IPS-NIHi7 (cell line): ENCODE results near the gene SAP30BP.

Experiments used
- DNase-seq: peaks from one replicate; pipeline ENCODE4 v3.0.0; 2012; ENCODE audit warnings: mixed read lengths; ENCODE audit errors: extremely low spot score

Gene SAP30BP

DNA sequence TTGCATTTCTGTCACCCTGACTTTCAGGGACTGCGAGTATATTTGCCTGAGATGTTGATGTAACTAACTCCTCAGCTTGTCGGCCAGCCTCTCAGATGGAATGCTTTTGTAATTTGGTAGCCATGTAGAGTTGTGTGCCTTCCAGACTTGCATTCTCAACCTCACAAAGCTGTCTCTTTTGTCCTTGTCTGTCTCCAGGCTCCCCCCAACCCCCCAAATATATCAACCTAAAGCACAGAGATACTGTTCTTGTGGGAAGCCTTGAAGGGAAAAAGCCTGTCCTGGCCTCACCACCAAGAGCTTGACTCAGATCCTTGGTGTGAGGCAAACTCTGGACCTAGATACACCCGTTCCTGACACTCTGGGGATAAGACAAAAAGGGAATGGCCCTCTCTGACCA lies 18.4 kb downstream of the SAP30BP start:
- no peak for DNase-seq

GRCh38 chr17:75688209-75688825 lies 21.2 kb downstream of the SAP30BP start:
- DNase-seq: no peak

- no peak for DNase-seq
These were observed 22.3 kb downstream of the SAP30BP start for GRCh38 chr17:75689441-75689873.

- DNase-seq: no peak
These were observed 24.2 kb downstream of the SAP30BP start for GRCh38 chr17:75691371-75691791.

DNA sequence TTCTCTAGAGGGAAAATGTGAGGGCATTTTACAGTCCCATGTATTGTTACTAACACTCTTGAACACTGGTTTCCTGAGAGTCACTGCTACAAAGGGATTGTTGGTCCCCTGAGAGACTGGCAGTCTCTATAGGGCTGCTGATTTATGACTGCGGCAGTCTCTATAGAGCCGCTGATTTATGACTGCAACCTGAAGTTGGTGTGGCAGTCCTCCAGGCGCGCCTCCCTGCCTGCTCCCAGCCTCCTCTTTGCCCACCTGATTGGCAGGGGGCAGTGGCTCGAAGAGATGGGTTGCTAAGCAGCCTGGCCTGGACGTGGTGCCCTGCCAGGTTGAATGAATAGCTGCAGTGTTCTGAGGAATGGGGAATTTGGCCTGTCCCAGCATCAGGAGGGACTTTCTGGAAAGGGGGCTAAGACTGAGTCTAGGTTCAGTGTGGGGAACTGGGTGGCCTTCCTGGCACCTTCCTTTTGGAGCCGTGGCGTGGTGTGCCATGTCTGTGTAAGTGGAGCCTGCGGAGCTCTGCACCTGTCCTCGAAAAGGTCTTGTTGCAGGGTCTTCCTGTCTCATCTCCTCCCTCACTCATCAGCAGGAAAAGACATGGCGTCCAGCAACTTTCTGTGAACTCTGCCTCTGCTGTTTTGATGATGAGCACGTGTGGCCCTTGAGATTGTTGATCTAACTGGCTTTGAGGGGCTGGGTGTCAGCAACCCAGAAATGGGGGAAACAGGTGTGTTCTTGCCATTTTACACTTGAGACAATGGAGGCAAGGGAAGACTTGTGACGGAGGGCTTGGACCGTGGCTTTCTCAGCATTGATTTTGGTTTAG lies 24.9 kb downstream of the SAP30BP start:
- no peak for DNase-seq

DNA sequence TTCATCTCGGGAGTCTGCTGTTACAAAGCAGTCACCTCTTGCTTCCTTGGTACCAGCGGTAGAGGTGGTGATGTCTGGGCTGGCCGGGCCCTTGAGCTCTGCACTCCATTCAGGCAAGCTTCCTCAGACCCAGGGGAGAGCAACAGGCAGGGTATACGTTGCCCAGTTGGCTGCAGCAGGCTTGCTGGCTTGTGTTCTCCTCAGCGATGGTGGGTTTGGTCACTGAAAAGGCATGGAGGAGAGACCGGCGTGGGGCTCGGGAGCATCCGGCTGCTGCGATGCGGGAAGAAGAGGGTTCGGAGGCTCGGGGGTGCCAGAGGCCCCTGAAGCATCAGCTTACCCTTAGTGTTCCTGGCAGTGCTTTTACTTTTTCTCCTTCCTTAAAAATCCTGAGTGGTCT lies 25.8 kb downstream of the SAP30BP start:
- no peak for DNase-seq

DNA sequence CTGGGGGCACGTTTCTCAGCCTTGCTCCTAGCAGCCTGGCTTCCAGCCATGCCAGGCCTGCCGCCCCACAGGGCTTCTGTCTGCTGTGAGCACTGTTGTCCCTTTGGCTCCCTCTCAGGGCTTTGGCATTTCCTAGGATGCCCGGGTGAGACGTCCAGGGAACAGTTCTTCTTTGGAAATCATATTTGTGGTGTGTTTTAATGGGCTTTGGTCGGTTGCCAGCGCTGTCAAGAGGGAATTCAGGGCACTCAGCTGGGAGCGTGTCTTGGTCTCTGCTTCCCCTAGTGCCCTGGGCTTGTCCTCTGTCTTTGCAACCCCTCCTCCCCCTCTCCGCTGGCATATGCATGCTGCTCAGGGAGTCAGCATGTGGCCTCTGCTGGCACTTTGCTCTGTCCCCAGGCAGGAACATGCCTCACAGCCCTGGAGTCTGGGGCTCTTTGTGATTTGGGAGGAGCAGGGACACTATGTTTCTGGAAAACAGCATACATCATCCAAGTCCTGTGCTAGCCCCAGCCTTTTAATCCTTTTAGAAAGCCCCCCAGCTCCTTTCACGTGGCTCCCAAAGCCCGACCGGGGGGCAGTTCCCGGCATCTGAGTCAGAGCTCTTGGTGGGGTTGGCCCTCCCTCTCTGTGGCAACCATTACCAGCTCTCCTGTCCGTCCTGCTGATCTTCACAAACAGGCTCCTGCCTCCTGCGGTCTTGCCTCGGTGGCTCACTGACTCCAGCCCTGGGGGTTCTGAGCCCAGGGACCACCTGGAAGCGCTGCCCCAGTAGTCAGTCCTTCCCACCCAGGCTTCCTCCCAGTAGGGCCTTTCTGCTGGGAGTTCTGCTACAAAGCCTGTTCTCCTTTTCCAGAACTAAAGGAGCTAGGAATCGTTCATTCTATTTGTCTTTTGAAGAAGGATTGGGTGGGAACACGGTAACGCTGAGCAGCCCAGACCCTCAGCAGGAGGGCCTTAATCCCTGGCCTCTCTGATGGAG lies 26.7 kb downstream of the SAP30BP start:
- DNase-seq: peak; percentile 73

DNA sequence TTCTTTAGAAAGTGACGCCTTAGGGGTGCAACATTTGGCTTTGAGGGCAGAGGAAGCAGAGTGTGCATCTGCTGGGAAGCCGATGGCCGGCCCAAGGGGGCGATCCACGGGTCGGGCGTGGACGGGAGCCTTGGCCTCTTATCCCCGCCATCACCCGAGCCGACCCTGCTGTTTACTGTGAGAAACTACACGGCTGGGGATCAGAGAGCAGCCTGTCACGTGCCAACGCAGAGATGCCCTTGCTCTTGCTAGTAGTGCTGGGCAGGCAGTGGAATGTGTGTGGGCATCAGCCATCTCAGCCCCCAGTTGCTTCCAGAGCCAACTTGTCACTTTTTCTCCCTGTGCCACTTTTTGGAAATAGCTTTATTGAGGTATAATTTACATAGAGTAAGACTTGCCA lies 27.4 kb downstream of the SAP30BP start:
- no peak for DNase-seq

GRCh38 chr17:75695141-75695829 lies 28.1 kb downstream of the SAP30BP start:
- no peak for DNase-seq

DNA sequence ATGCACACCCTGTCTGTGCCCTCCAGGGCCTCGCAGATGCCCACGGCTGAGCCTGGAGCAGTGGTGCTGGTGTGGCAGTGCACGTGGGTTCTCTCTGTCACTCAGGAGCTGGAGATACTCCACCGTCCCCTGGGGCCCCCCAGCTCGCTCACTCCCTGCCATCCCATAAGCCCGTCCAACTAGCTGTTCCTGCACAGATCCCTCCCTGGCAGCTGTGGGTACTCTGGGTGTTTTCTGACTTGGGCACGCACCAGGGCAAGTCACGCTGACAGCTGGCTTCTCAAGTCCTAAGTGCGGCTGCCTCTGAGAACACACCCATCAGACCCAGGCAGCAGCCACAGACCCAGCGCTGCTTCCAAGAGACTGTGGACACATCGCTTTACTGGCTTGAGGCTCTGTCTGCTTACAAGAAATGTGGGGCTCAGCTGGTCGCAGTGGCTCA lies 28.7 kb downstream of the SAP30BP start:
- DNase-seq: no peak

DNA sequence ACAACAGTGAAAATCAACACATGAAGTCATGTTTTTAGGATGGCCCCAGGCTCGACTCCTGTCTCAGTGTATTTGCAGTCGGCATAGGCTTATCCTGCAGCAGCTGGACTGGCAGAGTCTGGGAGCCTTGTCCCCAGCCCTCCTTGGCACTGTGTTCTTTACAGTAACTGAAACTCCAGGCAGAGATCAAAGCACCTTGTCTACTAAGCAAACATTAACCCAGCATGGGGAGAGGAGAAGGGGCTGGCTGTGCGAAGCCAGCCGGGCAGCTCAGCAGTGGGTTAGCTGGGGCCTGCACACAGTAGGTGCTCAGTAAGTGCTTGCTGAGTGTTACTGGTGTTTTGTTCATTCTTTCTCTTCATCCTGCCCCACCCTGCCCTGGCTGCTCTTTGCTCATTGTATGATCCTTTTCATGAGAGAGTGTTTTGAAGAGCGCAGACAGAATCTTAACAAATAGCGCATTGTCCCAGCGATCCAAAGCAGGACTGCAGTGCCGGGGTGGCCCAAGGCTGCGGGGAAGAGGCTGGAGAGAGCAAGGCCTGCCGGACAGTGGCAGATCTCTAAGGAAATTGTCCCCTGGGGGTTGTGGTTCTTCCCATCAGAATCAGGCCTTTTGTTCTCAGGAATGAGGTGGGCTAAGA lies 30.6 kb downstream of the SAP30BP start:
- DNase-seq: no peak

GRCh38 chr17:75698659-75699058 lies 31.5 kb downstream of the SAP30BP start:
- no peak for DNase-seq

GRCh38 chr17:75701288-75701687 lies 34.1 kb downstream of the SAP30BP start:
- DNase-seq: no peak

DNA sequence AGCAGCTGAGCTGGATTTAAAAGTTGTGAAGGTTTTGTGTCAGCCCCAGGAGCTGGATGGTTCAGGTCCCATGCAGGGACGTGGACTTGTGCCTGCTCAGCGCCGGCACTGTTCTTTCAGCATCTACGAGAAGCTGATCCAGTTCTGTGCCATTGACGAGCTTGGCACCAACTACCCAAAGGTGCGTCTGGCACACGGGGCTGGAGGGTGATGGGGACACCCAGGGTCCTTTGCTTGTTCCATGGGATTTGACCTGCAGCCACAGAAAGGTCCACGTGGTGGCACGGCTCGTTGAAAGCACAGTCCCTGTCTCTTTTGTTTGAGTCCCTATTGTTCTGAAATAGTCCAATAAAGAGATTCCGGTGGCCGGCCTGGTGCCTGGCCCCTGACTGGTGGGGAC lies 36.1 kb downstream of the SAP30BP start:
- DNase-seq: no peak

- DNase-seq: no peak
These were observed 36.5 kb downstream of the SAP30BP start for GRCh38 chr17:75703591-75703990.

DNA sequence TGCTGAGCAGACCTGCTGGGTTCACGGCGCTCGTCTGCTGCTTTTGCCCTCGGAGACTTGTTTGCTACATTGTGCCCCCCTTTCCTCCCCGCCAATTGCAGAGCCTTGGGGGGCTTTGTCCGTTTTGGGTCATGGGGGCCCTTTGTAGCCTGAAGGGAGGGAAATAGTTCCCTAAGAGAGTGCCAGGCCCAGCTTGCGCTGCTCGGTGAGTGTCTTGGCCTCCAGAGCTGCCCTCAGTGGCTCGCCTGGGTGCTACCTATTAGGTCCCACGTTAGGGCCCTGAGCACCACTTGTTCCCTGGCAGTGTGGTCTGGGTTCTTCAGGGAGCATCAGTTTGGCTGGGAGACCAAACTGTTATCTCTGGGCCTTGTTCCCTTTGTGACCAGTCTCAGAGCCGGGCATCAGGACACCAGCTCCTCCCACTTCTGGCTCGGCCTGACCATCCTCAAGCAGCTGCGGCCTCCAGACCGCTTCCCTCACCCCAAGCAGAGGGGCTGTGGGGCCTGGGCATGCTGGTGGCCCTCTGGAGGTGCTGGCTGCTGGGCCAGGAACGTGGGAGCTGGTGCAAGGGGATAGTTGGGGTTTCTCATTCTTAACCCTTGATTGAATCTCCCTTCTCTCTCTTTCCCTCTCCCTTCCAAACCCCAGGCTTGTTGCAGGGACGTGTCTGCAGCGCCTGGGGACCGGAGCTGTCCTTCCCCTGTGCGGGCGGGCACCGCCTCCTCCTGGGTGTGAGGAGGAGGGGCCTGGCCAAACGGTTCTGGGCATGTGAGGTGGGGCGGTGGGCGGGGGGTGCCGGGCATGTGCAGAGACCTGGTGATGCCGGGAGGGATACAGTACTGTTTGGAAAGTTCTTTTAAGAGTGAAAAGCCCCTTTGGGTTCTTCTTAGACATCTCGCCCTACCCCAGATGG lies 38.1 kb downstream of the SAP30BP start:
- no peak for DNase-seq

GRCh38 chr17:75706042-75706728 lies 39.0 kb downstream of the SAP30BP start:
- DNase-seq: no peak

GRCh38 chr17:75707079-75707571 lies 40.0 kb downstream of the SAP30BP start:
- DNase-seq: no peak

DNA sequence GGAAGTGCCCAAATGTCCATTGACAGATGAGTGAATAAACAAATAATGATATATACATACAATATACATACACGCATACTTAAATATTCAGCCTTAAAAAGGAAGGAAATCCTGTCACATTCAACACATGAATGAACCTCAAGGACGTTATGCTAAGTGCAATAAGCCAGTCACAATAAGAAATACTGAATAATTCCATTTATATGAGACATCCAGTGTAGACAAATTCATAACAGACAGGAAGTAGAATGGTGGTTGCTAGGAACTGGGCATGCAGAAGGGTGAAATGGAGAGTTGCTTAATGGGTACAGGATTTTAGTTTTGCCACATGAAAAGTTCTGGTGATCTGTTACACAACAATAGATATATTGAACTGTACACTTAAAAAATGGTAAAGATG lies 45.3 kb downstream of the SAP30BP start:
- no peak for DNase-seq
